ENCODE measurements around the gene RAB11FIP4.

DNA sequence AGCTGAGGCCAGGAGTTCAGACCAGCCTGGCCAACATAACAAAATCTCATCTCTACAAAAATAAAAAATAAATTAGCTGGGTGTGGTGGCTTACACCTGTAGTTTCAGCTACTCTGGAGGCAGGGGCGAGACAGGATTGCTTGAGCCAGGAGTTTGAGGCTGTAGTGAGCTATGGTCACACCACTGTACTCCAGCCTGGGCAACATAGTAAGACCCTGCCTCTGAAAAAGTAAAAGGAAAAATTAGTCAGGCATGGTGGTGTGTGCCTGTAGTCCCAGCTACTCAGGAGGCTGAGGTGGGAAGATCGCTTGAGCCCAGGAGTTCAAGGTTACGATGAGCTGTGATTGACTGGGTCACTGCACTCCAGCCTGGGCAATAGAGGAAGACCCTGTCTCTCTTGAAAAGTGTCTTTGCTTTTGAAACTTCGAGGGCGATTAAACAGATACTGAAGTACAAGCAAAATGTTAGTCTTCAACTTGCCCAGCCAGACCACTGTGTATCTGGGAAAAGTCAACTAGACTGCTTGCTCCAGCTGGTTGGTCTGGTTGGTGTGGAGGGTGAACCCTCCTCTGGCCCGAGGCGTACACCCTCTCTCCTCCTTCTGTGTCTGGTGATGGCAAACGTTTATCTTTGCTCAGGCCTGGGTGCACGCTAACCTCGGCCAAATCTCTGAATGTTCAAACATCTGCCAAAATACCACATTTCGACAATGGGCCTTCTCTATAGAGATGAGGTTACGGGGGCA, 174.9 kb downstream of the RAB11FIP4 start:
- TF ChIP-seq, protein P1, sequence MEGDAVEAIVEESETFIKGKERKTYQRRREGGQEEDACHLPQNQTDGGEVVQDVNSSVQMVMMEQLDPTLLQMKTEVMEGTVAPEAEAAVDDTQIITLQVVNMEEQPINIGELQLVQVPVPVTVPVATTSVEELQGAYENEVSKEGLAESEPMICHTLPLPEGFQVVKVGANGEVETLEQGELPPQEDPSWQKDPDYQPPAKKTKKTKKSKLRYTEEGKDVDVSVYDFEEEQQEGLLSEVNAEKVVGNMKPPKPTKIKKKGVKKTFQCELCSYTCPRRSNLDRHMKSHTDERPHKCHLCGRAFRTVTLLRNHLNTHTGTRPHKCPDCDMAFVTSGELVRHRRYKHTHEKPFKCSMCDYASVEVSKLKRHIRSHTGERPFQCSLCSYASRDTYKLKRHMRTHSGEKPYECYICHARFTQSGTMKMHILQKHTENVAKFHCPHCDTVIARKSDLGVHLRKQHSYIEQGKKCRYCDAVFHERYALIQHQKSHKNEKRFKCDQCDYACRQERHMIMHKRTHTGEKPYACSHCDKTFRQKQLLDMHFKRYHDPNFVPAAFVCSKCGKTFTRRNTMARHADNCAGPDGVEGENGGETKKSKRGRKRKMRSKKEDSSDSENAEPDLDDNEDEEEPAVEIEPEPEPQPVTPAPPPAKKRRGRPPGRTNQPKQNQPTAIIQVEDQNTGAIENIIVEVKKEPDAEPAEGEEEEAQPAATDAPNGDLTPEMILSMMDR (IDR thresholded peaks at IDR 0.05): no peak
- TF ChIP-seq POLR2AphosphoS5 (IDR thresholded peaks at IDR 0.05) (peak; percentile 71), POLR2A (IDR thresholded peaks at IDR 0.05) (no peak)

Measured in prostate gland (tissue), 2 donors.